IPS DF 19.7 (cell line): ENCODE results near the gene OR10R2.

Source experiments
- DNase-seq: peaks from one replicate; pipeline ENCODE4 v3.0.0-alpha.2; 2013; ENCODE audit warnings: low read depth, low spot score

OR10R2 gene

GRCh38 chr1:158527190-158527815 lies 55.3 kb downstream of the OR10R2 start:
- DNase-seq = peak; percentile 35
